HG03025 (cell line): ENCODE results near the gene FAM177A1.

Experiments
- ATAC-seq: cut with Tn5 transposase; IDR thresholded peaks from one replicate; pipeline ENCODE4 v1.9.1; 2021; ENCODE audit warnings: mild to moderate bottlenecking, moderate library complexity; ENCODE audit not compliant: unreplicated experiment, low FRiP score

FAM177A1 gene

GRCh38 chr14:35122696-35123387 is 76.8 kb downstream of the FAM177A1 start:
- peak; percentile 2 for ATAC-seq

- ATAC-seq = no peak
Measured at GRCh38 chr14:35123388-35123703, 77.3 kb downstream of the FAM177A1 start.

GRCh38 chr14:35124127-35124526 is 78.1 kb downstream of the FAM177A1 start:
- ATAC-seq = no peak
